Measurements from ENCODE around the gene PRRT2.

DNA sequence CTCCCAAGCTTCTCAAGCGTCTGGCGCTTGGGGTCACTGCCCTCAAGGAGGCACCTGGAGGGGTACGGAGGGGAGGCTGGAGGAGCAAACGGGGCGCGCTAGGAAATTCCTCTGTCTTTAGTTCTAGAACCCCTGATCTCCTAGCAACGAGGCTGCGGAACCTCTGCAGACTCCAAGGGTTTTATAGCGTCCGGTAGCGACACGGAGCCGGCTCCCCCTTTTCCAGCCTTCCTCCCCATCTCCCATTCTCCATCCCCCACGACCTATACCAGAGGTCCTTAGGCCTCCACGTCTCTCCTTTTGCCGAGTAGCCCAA lies 51.6 kb downstream of the PRRT2 start:
- TF ChIP-seq, protein P1, sequence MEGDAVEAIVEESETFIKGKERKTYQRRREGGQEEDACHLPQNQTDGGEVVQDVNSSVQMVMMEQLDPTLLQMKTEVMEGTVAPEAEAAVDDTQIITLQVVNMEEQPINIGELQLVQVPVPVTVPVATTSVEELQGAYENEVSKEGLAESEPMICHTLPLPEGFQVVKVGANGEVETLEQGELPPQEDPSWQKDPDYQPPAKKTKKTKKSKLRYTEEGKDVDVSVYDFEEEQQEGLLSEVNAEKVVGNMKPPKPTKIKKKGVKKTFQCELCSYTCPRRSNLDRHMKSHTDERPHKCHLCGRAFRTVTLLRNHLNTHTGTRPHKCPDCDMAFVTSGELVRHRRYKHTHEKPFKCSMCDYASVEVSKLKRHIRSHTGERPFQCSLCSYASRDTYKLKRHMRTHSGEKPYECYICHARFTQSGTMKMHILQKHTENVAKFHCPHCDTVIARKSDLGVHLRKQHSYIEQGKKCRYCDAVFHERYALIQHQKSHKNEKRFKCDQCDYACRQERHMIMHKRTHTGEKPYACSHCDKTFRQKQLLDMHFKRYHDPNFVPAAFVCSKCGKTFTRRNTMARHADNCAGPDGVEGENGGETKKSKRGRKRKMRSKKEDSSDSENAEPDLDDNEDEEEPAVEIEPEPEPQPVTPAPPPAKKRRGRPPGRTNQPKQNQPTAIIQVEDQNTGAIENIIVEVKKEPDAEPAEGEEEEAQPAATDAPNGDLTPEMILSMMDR (IDR thresholded peaks at IDR 0.05; ENCODE audit: extremely low read depth in 1 of 2, insufficient read depth in 1 of 2, low read depth in 1 of 2, low read length in 2 of 2), result no peak
- TF ChIP-seq, protein P2, sequence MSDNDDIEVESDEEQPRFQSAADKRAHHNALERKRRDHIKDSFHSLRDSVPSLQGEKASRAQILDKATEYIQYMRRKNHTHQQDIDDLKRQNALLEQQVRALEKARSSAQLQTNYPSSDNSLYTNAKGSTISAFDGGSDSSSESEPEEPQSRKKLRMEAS (IDR thresholded peaks at IDR 0.05; ENCODE audit: insufficient read depth, insufficient read length), result no peak
- TF ChIP-seq POLR2A (IDR thresholded peaks at IDR 0.05; ENCODE audit: low read depth, low read length) (no peak), JUN (IDR thresholded peaks at IDR 0.05; ENCODE audit: borderline replicate concordance, insufficient read depth, insufficient read length, low read depth) (no peak), EZH2 (IDR thresholded peaks at IDR 0.05; ENCODE audit: borderline replicate concordance, low read depth, low read length, severe bottlenecking) (no peak), POLR2AphosphoS5 (IDR thresholded peaks at IDR 0.05; ENCODE audit: insufficient read depth, low read depth, low read length) (no peak), FOS (IDR thresholded peaks at IDR 0.05; ENCODE audit: borderline replicate concordance, insufficient read depth, low read length) (no peak), GATA2 (IDR thresholded peaks at IDR 0.05; ENCODE audit: insufficient read depth, insufficient read length, low read depth, low read length) (no peak)

Measured in endothelial cell of umbilical vein (primary cell).